ENCODE measurements around the gene CREG2. TPM values are rescaled to one million over a fixed set of nuclear protein-coding genes. Genes with fewer than 3 reads are reported as not detected.

CREG2 gene
- total RNA-seq, 1 experiment from 2014 or later = 12.3 TPM

- POLR2A ChIA-PET (ENCODE audit: unreplicated experiment) = no interaction called here
- Histone ChIP-seq H3F3A (ENCODE audit: insufficient read depth, low read depth) (peaks cover 31% of the 10 kb centered on the region), H3K79me2 (ENCODE audit: low read depth) (peaks cover 100% of the 10 kb centered on the region), H2AFZ (no peak overlapping the region), H3K27me3 (ENCODE audit: insufficient read depth, low read depth) (no peaks in the 10 kb centered on the region), H3K4me3 (no peak overlapping the region), H3K27ac (0 out of 2 replicates have a peak overlapping the region, but pooled peaks have one; percentile 36), H4K20me1 (ENCODE audit: insufficient read depth) (peaks cover 94% of the 10 kb centered on the region), H3K9me3 (ENCODE audit: insufficient read depth, low read depth) (no peaks in the 10 kb centered on the region), H3K4me1 (replicated peaks; ENCODE audit: insufficient read depth) (peaks cover 55% of the 10 kb centered on the region), H3K9me2 (ENCODE audit: insufficient read depth) (no peaks in the 10 kb centered on the region), H3K36me3 (ENCODE audit: low read depth) (peaks cover 40% of the 10 kb centered on the region), H3K4me2 (0 out of 2 replicates have a peak overlapping the region, but pooled peaks have one; percentile 2)
- no peak for TF ChIP-seq EZH2 (IDR thresholded peaks at IDR 0.05; ENCODE audit: low read depth)
- TF ChIP-seq, protein P1, sequence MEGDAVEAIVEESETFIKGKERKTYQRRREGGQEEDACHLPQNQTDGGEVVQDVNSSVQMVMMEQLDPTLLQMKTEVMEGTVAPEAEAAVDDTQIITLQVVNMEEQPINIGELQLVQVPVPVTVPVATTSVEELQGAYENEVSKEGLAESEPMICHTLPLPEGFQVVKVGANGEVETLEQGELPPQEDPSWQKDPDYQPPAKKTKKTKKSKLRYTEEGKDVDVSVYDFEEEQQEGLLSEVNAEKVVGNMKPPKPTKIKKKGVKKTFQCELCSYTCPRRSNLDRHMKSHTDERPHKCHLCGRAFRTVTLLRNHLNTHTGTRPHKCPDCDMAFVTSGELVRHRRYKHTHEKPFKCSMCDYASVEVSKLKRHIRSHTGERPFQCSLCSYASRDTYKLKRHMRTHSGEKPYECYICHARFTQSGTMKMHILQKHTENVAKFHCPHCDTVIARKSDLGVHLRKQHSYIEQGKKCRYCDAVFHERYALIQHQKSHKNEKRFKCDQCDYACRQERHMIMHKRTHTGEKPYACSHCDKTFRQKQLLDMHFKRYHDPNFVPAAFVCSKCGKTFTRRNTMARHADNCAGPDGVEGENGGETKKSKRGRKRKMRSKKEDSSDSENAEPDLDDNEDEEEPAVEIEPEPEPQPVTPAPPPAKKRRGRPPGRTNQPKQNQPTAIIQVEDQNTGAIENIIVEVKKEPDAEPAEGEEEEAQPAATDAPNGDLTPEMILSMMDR (conservative IDR thresholded peaks at IDR 0.05) = no peak
- no TSS peak for BruUV-seq (replicated peaks)
- CTCF ChIA-PET = no interaction called here
- no peak for DNase-seq
- intact Hi-C loops (cut with micrococcal nuclease; ENCODE audit: unreplicated experiment) = no loop called here
Observed at GRCh38 chr2:101300164-101300563, 87.1 kb downstream of the CREG2 start.

DNA sequence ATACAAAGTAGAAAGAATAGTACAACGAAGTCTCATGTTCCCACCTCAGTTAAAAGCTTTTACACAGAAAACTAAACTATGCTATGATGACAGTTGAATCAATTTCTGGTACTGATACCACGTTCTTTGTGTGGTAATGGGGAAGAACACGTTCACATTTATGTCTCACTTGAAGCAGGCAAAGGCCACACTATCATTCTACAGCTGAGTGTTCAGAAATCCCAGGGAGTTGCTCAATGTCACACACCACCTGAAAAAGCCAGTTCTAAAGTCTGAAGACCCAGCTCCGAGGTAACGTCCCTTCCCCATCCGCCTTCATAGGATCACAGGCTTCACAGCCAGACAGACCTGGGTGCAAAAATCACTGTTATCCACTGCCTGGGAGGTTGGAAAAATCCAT, 87.7 kb downstream of the CREG2 start:
- no peaks in the 10 kb centered on the region for H3K27me3 ChIP-seq (ENCODE audit: insufficient read depth, low read depth)
- H3K36me3 ChIP-seq (ENCODE audit: low read depth) = peaks cover 44% of the 10 kb centered on the region

DNA sequence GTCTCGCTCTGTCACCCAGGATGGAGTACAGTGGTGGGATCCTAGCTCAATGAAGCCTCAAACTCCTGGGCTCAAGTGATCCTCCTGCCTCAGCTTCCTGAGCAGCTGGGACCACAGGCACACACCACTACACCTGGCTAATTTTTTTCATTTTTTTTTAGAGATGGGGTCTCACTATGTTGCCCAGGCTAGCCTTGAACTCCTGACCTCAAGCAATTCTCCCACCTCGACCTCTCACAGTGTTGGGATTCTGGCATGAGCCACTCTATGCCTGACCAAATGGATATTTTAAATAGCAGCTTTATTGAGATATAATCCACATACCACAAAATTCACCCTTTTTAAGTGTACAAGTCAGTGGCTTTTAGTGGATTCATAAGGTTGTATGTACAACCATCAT, 89.9 kb downstream of the CREG2 start:
- H3F3A ChIP-seq (ENCODE audit: insufficient read depth, low read depth) = peaks cover 42% of the 10 kb centered on the region
- POLR2A ChIA-PET (ENCODE audit: unreplicated experiment) = interaction anchor here (0.5 kb wide), 1 partner anchor 534 kb away, joined by 7 read pairs; no protein-coding TSS in a partner anchor
- TF ChIP-seq EZH2 (IDR thresholded peaks at IDR 0.05; ENCODE audit: low read depth) = no peak
- TF ChIP-seq, protein P1 (conservative IDR thresholded peaks at IDR 0.05) = no peak

More for the DNA sequence above, 87.7 kb downstream of the CREG2 start:
- no TSS peak for BruUV-seq (replicated peaks)
- H2AFZ ChIP-seq = no peak overlapping the region
- peak overlapping the region; percentile 36; the same call in 1 of the 2 replicates for H3K27ac ChIP-seq
- peaks cover 31% of the 10 kb centered on the region for H3F3A ChIP-seq (ENCODE audit: insufficient read depth, low read depth)
- H3K4me1 ChIP-seq (replicated peaks; ENCODE audit: insufficient read depth) = peaks cover 49% of the 10 kb centered on the region
- peaks cover 100% of the 10 kb centered on the region for H3K79me2 ChIP-seq (ENCODE audit: low read depth)
- H3K9me3 ChIP-seq (ENCODE audit: insufficient read depth, low read depth) = no peaks in the 10 kb centered on the region
- H3K4me3 ChIP-seq = no peak overlapping the region
- H3K9me2 ChIP-seq (ENCODE audit: insufficient read depth) = no peaks in the 10 kb centered on the region
- CTCF ChIA-PET = no interaction called here
- 0 out of 2 replicates have a peak overlapping the region, but pooled peaks have one; percentile 2 for H3K4me2 ChIP-seq
- no peak for DNase-seq
- POLR2A ChIA-PET (ENCODE audit: unreplicated experiment) = interaction anchor here (0.7 kb wide), 1 partner anchor 111 kb away, joined by 3 read pairs; no protein-coding TSS in a partner anchor
- intact Hi-C loops (cut with micrococcal nuclease; ENCODE audit: unreplicated experiment) = no loop called here
- peaks cover 94% of the 10 kb centered on the region for H4K20me1 ChIP-seq (ENCODE audit: insufficient read depth)
- no peak for TF ChIP-seq EZH2 (IDR thresholded peaks at IDR 0.05; ENCODE audit: low read depth)

More for the DNA sequence above, 89.9 kb downstream of the CREG2 start:
- Histone ChIP-seq H3K9me2 (ENCODE audit: insufficient read depth) (no peaks in the 10 kb centered on the region), H3K27ac (no peak overlapping the region), H3K27me3 (ENCODE audit: insufficient read depth, low read depth) (no peaks in the 10 kb centered on the region), H3K4me1 (replicated peaks; ENCODE audit: insufficient read depth) (peaks cover 27% of the 10 kb centered on the region), H3K36me3 (ENCODE audit: low read depth) (peaks cover 51% of the 10 kb centered on the region), H3K9me3 (ENCODE audit: insufficient read depth, low read depth) (no peaks in the 10 kb centered on the region), H3K4me2 (no peak overlapping the region), H3K4me3 (no peak overlapping the region), H2AFZ (no peak overlapping the region), H4K20me1 (ENCODE audit: insufficient read depth) (peaks cover 89% of the 10 kb centered on the region), H3K79me2 (ENCODE audit: low read depth) (peaks cover 99% of the 10 kb centered on the region)
- DNase-seq = no peak
- no TSS peak for BruUV-seq (replicated peaks)
- intact Hi-C loops (cut with micrococcal nuclease; ENCODE audit: unreplicated experiment) = no loop called here
- CTCF ChIA-PET = no interaction called here
